H9 (cell line): ENCODE data around the gene ANAPC2. TPM values are rescaled to one million over a fixed set of nuclear protein-coding genes. Genes with fewer than 3 reads are reported as not detected.

Experiments
- DNase-seq: peaks from one replicate; pipeline ENCODE4 v3.0.0-alpha.2; 2017
- H2AFZ ChIP-seq: one replicate; pipeline ENCODE4 v1.6.1; 2013; ENCODE audit warnings: mild to moderate bottlenecking, low read length, control low read depth, moderate library complexity
- H2AK5ac ChIP-seq: 2 replicates; pipeline ENCODE4 v1.6.1; 2013; ENCODE audit warnings: low read length, control low read depth, mixed read lengths; ENCODE audit not compliant: insufficient read length
- H2BK120ac ChIP-seq: one replicate; pipeline ENCODE4 v1.6.1; 2013; ENCODE audit warnings: low read depth, mild to moderate bottlenecking, low read length, control low read depth, inconsistent platforms; ENCODE audit not compliant: poor library complexity, severe bottlenecking
- H2BK12ac ChIP-seq: 2 replicates; pipeline ENCODE4 v1.6.1; 2013; ENCODE audit warnings: low read length, control low read depth, mixed read lengths, low read depth; ENCODE audit not compliant: insufficient read length
- H2BK15ac ChIP-seq: 2 replicates; pipeline ENCODE4 v1.6.1; 2013; ENCODE audit warnings: low read depth, low read length, control low read depth
- H2BK20ac ChIP-seq: one replicate; pipeline ENCODE4 v1.6.1; 2013; ENCODE audit warnings: low read depth, mild to moderate bottlenecking, low read length, control low read depth, inconsistent platforms; ENCODE audit not compliant: poor library complexity, severe bottlenecking
- H2BK5ac ChIP-seq: 2 replicates; pipeline ENCODE4 v1.6.1; 2013; ENCODE audit warnings: low read length, control low read depth, mixed read lengths; ENCODE audit not compliant: insufficient read length
- H3K14ac ChIP-seq: 2 replicates; pipeline ENCODE4 v1.6.1; 2013; ENCODE audit warnings: low read length, control low read depth; ENCODE audit not compliant: insufficient read depth
- H3K18ac ChIP-seq: 2 replicates; pipeline ENCODE4 v1.6.1; 2013; ENCODE audit warnings: low read depth, mild to moderate bottlenecking, mixed read lengths, low read length, control low read depth; ENCODE audit not compliant: insufficient read length
- H3K23ac ChIP-seq: 2 replicates; pipeline ENCODE4 v1.6.1; 2013; ENCODE audit warnings: low read length, control low read depth, mixed read lengths, low read depth; ENCODE audit not compliant: insufficient read length
- H3K23me2 ChIP-seq: 2 replicates; pipeline ENCODE4 v1.6.1; 2013; ENCODE audit warnings: low read depth, mild to moderate bottlenecking, mixed read lengths, low read length, control low read depth; ENCODE audit not compliant: insufficient read length, poor library complexity, severe bottlenecking
- H3K27ac ChIP-seq: 2 replicates; pipeline ENCODE4 v1.5.1; 2013; ENCODE audit warnings: low read length, control low read depth, mixed read lengths, low read depth; ENCODE audit not compliant: insufficient read length
- H3K27me3 ChIP-seq: 2 replicates; pipeline ENCODE4 v1.6.1; 2013; ENCODE audit warnings: low read length, control low read depth, inconsistent platforms; ENCODE audit not compliant: insufficient read depth
- H3K4ac ChIP-seq: 2 replicates; pipeline ENCODE4 v1.6.1; 2013; ENCODE audit warnings: low read depth, mild to moderate bottlenecking, control low read depth, inconsistent platforms, low read length, moderate library complexity
- H3K4me1 ChIP-seq: 2 replicates; pipeline ENCODE4 v1.6.1; 2013; ENCODE audit warnings: low read length, control low read depth, inconsistent platforms; ENCODE audit not compliant: insufficient read depth
- H3K4me2 ChIP-seq: 2 replicates; pipeline ENCODE4 v1.6.1; 2013; ENCODE audit warnings: low read length, control low read depth, mixed read lengths; ENCODE audit not compliant: insufficient read length, insufficient read depth
- H3K56ac ChIP-seq: 2 replicates; pipeline ENCODE4 v1.6.1; 2013; ENCODE audit warnings: low read depth, mild to moderate bottlenecking, mixed read lengths, low read length, control low read depth; ENCODE audit not compliant: insufficient read length
- H3K79me1 ChIP-seq: 2 replicates; pipeline ENCODE4 v1.6.1; 2013; ENCODE audit warnings: low read depth, mild to moderate bottlenecking, moderate library complexity, low read length, control low read depth, inconsistent platforms; ENCODE audit not compliant: insufficient read depth, poor library complexity, severe bottlenecking
- H3K79me2 ChIP-seq: 2 replicates; pipeline ENCODE4 v1.6.1; 2013; ENCODE audit warnings: low read length, control low read depth, inconsistent platforms; ENCODE audit not compliant: insufficient read depth
- H3K9ac ChIP-seq: 2 replicates; pipeline ENCODE4 v1.6.1; 2013; ENCODE audit warnings: low read length, control low read depth, mixed read lengths; ENCODE audit not compliant: insufficient read length; ENCODE audit errors: extremely low read depth
- H3K9me3 ChIP-seq: one replicate; pipeline ENCODE4 v1.6.1; 2013; ENCODE audit warnings: low read depth, low read length, inconsistent platforms; ENCODE audit not compliant: control insufficient read depth
- H3T11ph ChIP-seq: one replicate; pipeline ENCODE4 v1.6.1; 2013; ENCODE audit warnings: mild to moderate bottlenecking, low read length, control low read depth, inconsistent platforms
- H4K20me1 ChIP-seq: one replicate; pipeline ENCODE4 v1.6.1; 2013; ENCODE audit not compliant: control insufficient read depth, insufficient read length, insufficient read depth
- H4K5ac ChIP-seq: 2 replicates; pipeline ENCODE4 v1.6.1; 2013; ENCODE audit warnings: low read depth, mild to moderate bottlenecking, mixed read lengths, low read length, control low read depth; ENCODE audit not compliant: insufficient read length
- H4K8ac ChIP-seq: replicated peaks from 2 replicates; pipeline ENCODE4 v1.6.1; 2013; ENCODE audit warnings: low read length, control low read depth, mixed read lengths, low read depth; ENCODE audit not compliant: insufficient read length
- H4K91ac ChIP-seq: 2 replicates; pipeline ENCODE4 v1.6.1; 2013; ENCODE audit warnings: low read depth, mild to moderate bottlenecking, moderate library complexity, mixed read lengths, low read length, control low read depth; ENCODE audit not compliant: insufficient read length
- H3K27ac Mint-ChIP-seq, 3 experiments: 2 replicates in 2 of 3; 3 replicates in 1 of 3; pipeline ENCODE4 v1.8.0; 2020 to 2021; ENCODE audit warnings: mixed read lengths in 3 of 3, mild to moderate bottlenecking in 1 of 3, moderate library complexity in 1 of 3
- H3K27me3 Mint-ChIP-seq: 2 replicates; pipeline ENCODE4 v1.8.0; 2021; ENCODE audit warnings: low read depth, mild to moderate bottlenecking, moderate library complexity, mixed read lengths
- H3K36me3 Mint-ChIP-seq, 3 experiments: 2 replicates in 2 of 3; 3 replicates in 1 of 3; pipeline ENCODE4 v1.8.0; 2020 to 2021; ENCODE audit warnings: low read depth in 3 of 3, mixed read lengths in 3 of 3; ENCODE audit not compliant: insufficient read depth in 1 of 3
- H3K4me1 Mint-ChIP-seq, 2 experiments: 2 replicates each; pipeline ENCODE4 v1.8.0; 2020; ENCODE audit warnings: mixed read lengths in 2 of 2
- H3K4me3 Mint-ChIP-seq, 2 experiments: 2 replicates in 1 of 2; 3 replicates in 1 of 2; pipeline ENCODE4 v1.8.0; 2020 to 2021; ENCODE audit warnings: mild to moderate bottlenecking in 2 of 2, mixed read lengths in 2 of 2, moderate library complexity in 1 of 2
- H3K9me3 Mint-ChIP-seq, 2 experiments: 2 replicates in 1 of 2; 3 replicates in 1 of 2; pipeline ENCODE4 v1.8.0; 2020; ENCODE audit warnings: mild to moderate bottlenecking in 2 of 2, mixed read lengths in 2 of 2, moderate library complexity in 1 of 2
- WGBS: extraction: QIAGEN DNeasy Blood & Tissue Kit; methylation state at CpG from one replicate; pipeline ENCODE4 v1.1.7; 2013; ENCODE audit warnings: missing lambda C conversion rate, low lambda C conversion rate, mixed read lengths; ENCODE audit not compliant: insufficient read length; ENCODE audit errors: extremely low coverage; 5-methylcytosine and 5-hydroxymethylcytosine counted together
- total RNA-seq: library from RNA; stranded (reverse); gene quantifications from 2 replicates; pipeline ENCODE4 v1.2.1, GENCODE V29; 2021
- TF ChIP-seq, protein P1 (sequence below): fragments of 200-600 bp; sonication (generic); conservative IDR thresholded peaks from 3 replicates; pipeline ENCODE4 v1.8.0; 2021; ENCODE audit warnings: antibody characterized with exemption, mild to moderate bottlenecking

The ANAPC2 gene
- total RNA-seq, 1 experiment from 2014 or later: 54.8 TPM

- H2BK120ac ChIP-seq: no peak overlapping the region
- no peaks in the 10 kb centered on the region for H3K9me3 ChIP-seq
- no peak overlapping the region for H3K9ac ChIP-seq
- no peak overlapping the region for H2AFZ ChIP-seq
- no peak for DNase-seq
- H3K36me3 Mint-ChIP-seq: no peaks in the 10 kb centered on the region
- no peak overlapping the region for H3K4ac ChIP-seq
- H3K4me3 Mint-ChIP-seq: no peak overlapping the region
- H3K27me3 Mint-ChIP-seq: peaks cover 44% of the 10 kb centered on the region
- H3K27me3 ChIP-seq: no peaks in the 10 kb centered on the region; the same call in 1 of the 2 replicates
- H3K27ac Mint-ChIP-seq: no peak overlapping the region
- H3K79me1 ChIP-seq: no peaks in the 10 kb centered on the region
- H3K4me2 ChIP-seq: no peak overlapping the region
- WGBS: no CpG with 5 or more reads among the region's 24 CpGs
- no peaks in the 10 kb centered on the region for H4K20me1 ChIP-seq
- H3T11ph ChIP-seq: no peak overlapping the region
- H4K8ac ChIP-seq: no peak overlapping the region
- H3K56ac ChIP-seq: no peak overlapping the region
- H3K27ac ChIP-seq: no peak overlapping the region
- no peak overlapping the region for H2BK15ac ChIP-seq
- H2BK5ac ChIP-seq: no peak overlapping the region
- H4K5ac ChIP-seq: no peak overlapping the region
- H3K14ac ChIP-seq: no peak overlapping the region
- no peak overlapping the region for H3K23ac ChIP-seq
- no peak overlapping the region for H2BK20ac ChIP-seq
- H2AK5ac ChIP-seq: no peak overlapping the region
- H2BK12ac ChIP-seq: no peak overlapping the region
- no peaks in the 10 kb centered on the region; a peak in 2 of 5 replicates for H3K9me3 Mint-ChIP-seq
- no peaks in the 10 kb centered on the region for H3K23me2 ChIP-seq
- TF ChIP-seq, protein P1, sequence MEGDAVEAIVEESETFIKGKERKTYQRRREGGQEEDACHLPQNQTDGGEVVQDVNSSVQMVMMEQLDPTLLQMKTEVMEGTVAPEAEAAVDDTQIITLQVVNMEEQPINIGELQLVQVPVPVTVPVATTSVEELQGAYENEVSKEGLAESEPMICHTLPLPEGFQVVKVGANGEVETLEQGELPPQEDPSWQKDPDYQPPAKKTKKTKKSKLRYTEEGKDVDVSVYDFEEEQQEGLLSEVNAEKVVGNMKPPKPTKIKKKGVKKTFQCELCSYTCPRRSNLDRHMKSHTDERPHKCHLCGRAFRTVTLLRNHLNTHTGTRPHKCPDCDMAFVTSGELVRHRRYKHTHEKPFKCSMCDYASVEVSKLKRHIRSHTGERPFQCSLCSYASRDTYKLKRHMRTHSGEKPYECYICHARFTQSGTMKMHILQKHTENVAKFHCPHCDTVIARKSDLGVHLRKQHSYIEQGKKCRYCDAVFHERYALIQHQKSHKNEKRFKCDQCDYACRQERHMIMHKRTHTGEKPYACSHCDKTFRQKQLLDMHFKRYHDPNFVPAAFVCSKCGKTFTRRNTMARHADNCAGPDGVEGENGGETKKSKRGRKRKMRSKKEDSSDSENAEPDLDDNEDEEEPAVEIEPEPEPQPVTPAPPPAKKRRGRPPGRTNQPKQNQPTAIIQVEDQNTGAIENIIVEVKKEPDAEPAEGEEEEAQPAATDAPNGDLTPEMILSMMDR: no peak
- H3K4me1 ChIP-seq: no peaks in the 10 kb centered on the region; the same call in 1 of the 2 replicates
- peaks cover 0 to 11% of the 10 kb centered on the region in 2 experiments; a peak in 2 of 4 replicates for H3K4me1 Mint-ChIP-seq
- H3K18ac ChIP-seq: no peak overlapping the region
- H4K91ac ChIP-seq: no peak overlapping the region
- H3K79me2 ChIP-seq: no peaks in the 10 kb centered on the region
Measured at GRCh38 chr9:137147793-137148160, 40.6 kb downstream of the ANAPC2 start.
